SK-N-SH (cell line): ENCODE measurements around the gene NR0B2. TPM values are rescaled to one million over a fixed set of nuclear protein-coding genes. Genes with fewer than 3 reads are reported as not detected.

Experiments used
- CTCF ChIA-PET: fragments of 300-600, 350-600 bp; formaldehyde crosslinking; extraction: SDS; loops from one replicate; lab custom pipeline; 2021; lab: Yijun Ruan, JAX
- POLR2A ChIA-PET: fragments of 350-600 bp; sonication (Branson Sonifier 250); formaldehyde crosslinking; extraction: SDS; loops from one replicate; lab custom pipeline; 2020; ENCODE audit warnings: antibody characterized with exemption, inconsistent platforms; lab: Yijun Ruan, JAX
- DNase-seq: peaks from one replicate; pipeline ENCODE4 v3.0.0; 2012
- H2AFZ ChIP-seq: fragments of 200-600 bp; sonication (generic); 2 replicates; pipeline ENCODE4 v1.8.1; 2016; ENCODE audit warnings: antibody characterized with exemption, mild to moderate bottlenecking, low read depth
- H3F3A ChIP-seq: fragments of 200-600 bp; sonication (generic); replicated peaks from 2 replicates; pipeline ENCODE3; 2016; ENCODE audit warnings: antibody characterized with exemption, mild to moderate bottlenecking; ENCODE audit not compliant: insufficient read depth
- H3K27ac ChIP-seq, 2 experiments: fragments of 200-500 bp in 1 of 2; fragments of 200-600 bp in 1 of 2; sonication (Bioruptor generic) in 1 of 2; sonication (generic), shearing (Covaris generic) in 1 of 2; 2 replicates each; pipeline versions ENCODE4 v1.5.1 to v1.6.1; 2014 to 2016; ENCODE audit warnings: low read depth in 2 of 2, inconsistent platforms in 1 of 2, low read length in 1 of 2, mild to moderate bottlenecking in 1 of 2, mixed read lengths in 1 of 2
- H3K27me3 ChIP-seq: fragments of 200-600 bp; sonication (generic), shearing (Covaris generic); 2 replicates; pipeline ENCODE4 v1.6.1; 2016; ENCODE audit warnings: mixed run types; ENCODE audit not compliant: insufficient read depth
- H3K36me3 ChIP-seq, 2 experiments: fragments of 200-500 bp in 1 of 2; fragments of 200-600 bp in 1 of 2; sonication (Bioruptor generic) in 1 of 2; sonication (generic) in 1 of 2; replicated peaks in 1 of 2; 2 replicates each; pipeline versions ENCODE3 to v1.5.1; 2014 to 2016; ENCODE audit warnings: low read length in 1 of 2, mild to moderate bottlenecking in 1 of 2; ENCODE audit not compliant: insufficient read depth in 2 of 2, control insufficient read depth in 1 of 2
- H3K4me1 ChIP-seq, 2 experiments: fragments of 200-500 bp in 1 of 2; fragments of 200-600 bp in 1 of 2; sonication (Bioruptor generic) in 1 of 2; sonication (generic), shearing (Covaris generic) in 1 of 2; 2 replicates each; pipeline versions ENCODE4 v1.5.1 to v1.6.1; 2014 to 2016; ENCODE audit warnings: low read depth in 1 of 2, low read length in 1 of 2, mixed run types in 1 of 2; ENCODE audit not compliant: insufficient read depth in 2 of 2, control insufficient read depth in 1 of 2
- H3K4me2 ChIP-seq: fragments of 200-600 bp; sonication (generic), shearing (Covaris generic); 2 replicates; pipeline ENCODE4 v1.6.1; 2017; ENCODE audit warnings: mixed run types
- H3K4me3 ChIP-seq, 2 experiments: fragments of 200-500 bp in 1 of 2; fragments of 200-600 bp in 1 of 2; sonication (Bioruptor generic) in 1 of 2; sonication (generic), shearing (Covaris generic) in 1 of 2; 2 replicates each; pipeline versions ENCODE4 v1.5.1 to v1.8.1; 2014 to 2016; ENCODE audit warnings: low read depth in 2 of 2, inconsistent platforms in 1 of 2, low read length in 1 of 2, mild to moderate bottlenecking in 1 of 2, mixed read lengths in 1 of 2, moderate library complexity in 1 of 2
- H3K79me2 ChIP-seq: fragments of 200-600 bp; sonication (generic); 2 replicates; pipeline ENCODE4 v1.8.1; 2017; ENCODE audit warnings: mild to moderate bottlenecking; ENCODE audit not compliant: insufficient read depth
- H3K9ac ChIP-seq: fragments of 200-600 bp; sonication (generic); 2 replicates; pipeline ENCODE4 v1.6.1; 2017; ENCODE audit warnings: mixed run types
- H3K9me2 ChIP-seq: fragments of 200-600 bp; sonication (generic); 2 replicates; pipeline ENCODE4 v1.6.1; 2017; ENCODE audit warnings: mixed run types
- H3K9me3 ChIP-seq: fragments of 200-600 bp; sonication (generic); 2 replicates; pipeline ENCODE4 v1.6.1; 2017; ENCODE audit warnings: mixed run types, mild to moderate bottlenecking, moderate library complexity
- H4K20me1 ChIP-seq: fragments of 200-600 bp; sonication (generic); 2 replicates; pipeline ENCODE4 v1.6.1; 2017; ENCODE audit warnings: mild to moderate bottlenecking, mixed run types; ENCODE audit not compliant: insufficient read depth
- CHD2 ChIP-seq: fragments of 150-350 bp; IDR thresholded peaks from 2 replicates; pipeline ENCODE4 v1.6.1; 2018; ENCODE audit warnings: low read length; ENCODE audit not compliant: partially characterized antibody
- ELF1 ChIP-seq: IDR thresholded peaks from 2 replicates; pipeline ENCODE4 v1.4.0; 2012
- EP300 ChIP-seq, 2 experiments: IDR thresholded peaks; 2 replicates each; pipeline versions ENCODE4 v1.4.0 to v1.6.1; 2012; ENCODE audit warnings: borderline replicate concordance in 1 of 2, low read depth in 1 of 2, low read length in 1 of 2
- FOSL2 ChIP-seq: IDR thresholded peaks from 2 replicates; pipeline ENCODE4 v1.4.0; 2012; ENCODE audit warnings: low read depth, mild to moderate bottlenecking, moderate library complexity, borderline replicate concordance
- GABPA ChIP-seq: IDR thresholded peaks from 2 replicates; pipeline ENCODE4 v1.4.0; 2012; ENCODE audit warnings: low read depth, mild to moderate bottlenecking
- MXI1 ChIP-seq: IDR thresholded peaks from 2 replicates; pipeline ENCODE4 v1.6.1; 2012; ENCODE audit warnings: mild to moderate bottlenecking, low read depth, low read length, improper control_type of control experiment
- NFIC ChIP-seq: IDR thresholded peaks from 2 replicates; pipeline ENCODE4 v1.4.0; 2012; ENCODE audit warnings: borderline replicate concordance
- NRF1 ChIP-seq: IDR thresholded peaks from 2 replicates; pipeline ENCODE4 v1.6.1; 2012; ENCODE audit warnings: low read depth, mild to moderate bottlenecking, low read length
- RAD21 ChIP-seq: IDR thresholded peaks from 2 replicates; pipeline ENCODE4 v1.6.1; 2012; ENCODE audit warnings: mild to moderate bottlenecking, low read length
- RCOR1 ChIP-seq: fragments of 150-350 bp; IDR thresholded peaks from 2 replicates; pipeline ENCODE4 v1.6.1; 2017; ENCODE audit warnings: antibody characterized with exemption, low read length
- TEAD4 ChIP-seq: IDR thresholded peaks from 2 replicates; pipeline ENCODE4 v1.4.0; 2012; ENCODE audit warnings: mild to moderate bottlenecking, borderline replicate concordance; ENCODE audit not compliant: insufficient read depth
- USF2 ChIP-seq: fragments of 150-350 bp; IDR thresholded peaks from 2 replicates; pipeline ENCODE4 v1.6.1; 2017; ENCODE audit warnings: antibody characterized with exemption, low read length, low read depth, borderline replicate concordance
- WGBS: methylation state at CpG from one replicate; pipeline ENCODE4 v1.1.6; 2017; ENCODE audit warnings: low lambda C conversion rate; 5-methylcytosine and 5-hydroxymethylcytosine counted together
- polyA plus RNA-seq, 3 experiments: library from polyadenylated mRNA; depleted of rRNA; stranded (reverse); fragments of >200 nt; gene quantifications; 2 replicates each; pipeline ENCODE4 v1.2.3, GENCODE V29; 2012
- TF ChIP-seq, protein P1 (sequence below): IDR thresholded peaks from 2 replicates; pipeline ENCODE4 v1.4.0; 2012; ENCODE audit warnings: low read depth, borderline replicate concordance
- TF ChIP-seq, protein P2 (sequence below): IDR thresholded peaks from 2 replicates; pipeline ENCODE4; 2012

The NR0B2 gene
- polyA plus RNA-seq, 1 of the 3 experiments (the other 2 are of a cell fraction): not detected

GRCh38 chr1:26959722-26960624 lies 46.2 kb upstream of the NR0B2 start, which contains the start of gene KDF1:
Gene KDF1 (minus strand): TSS chr1:26960468. CDS start chr1:26952380, 8,088 bp downstream.
- Histone ChIP-seq H2AFZ (no peak within 1 kb of the TSS), H3K4me3 (peak within 1 kb of the TSS in 1 of 2 experiments; percentile 23; a peak in 1 of 4 replicates), H3F3A (peaks cover 13% of the 10 kb centered on the region), H4K20me1 (no peaks in the 10 kb centered on the region), H3K79me2 (no peaks in the 10 kb centered on the region), H3K4me1 (peaks cover 3 to 7% of the 10 kb centered on the region in 2 experiments; a peak in 1 of 4 replicates), H3K4me2 (peak within 1 kb of the TSS; percentile 33), H3K27ac (no peak within 1 kb of the TSS), H3K36me3 (no peaks in the 10 kb centered on the region), H3K9ac (no peak within 1 kb of the TSS), H3K27me3 (peaks cover 34% of the 10 kb centered on the region), H3K9me3 (no peaks in the 10 kb centered on the region), H3K9me2 (no peaks in the 10 kb centered on the region)
- DNase-seq: peak; percentile 64
- 17% methylated on average over 3 of the region's 86 CpGs for WGBS
- CTCF ChIA-PET: interaction anchor here (0.9 to 1.2 kb wide), 2 partner anchors 13 to 26 kb away, joined by 3 read pairs; no protein-coding TSS in a partner anchor
- TF ChIP-seq NFIC: no peak
- TF ChIP-seq TEAD4: no peak
- TF ChIP-seq, protein P1, sequence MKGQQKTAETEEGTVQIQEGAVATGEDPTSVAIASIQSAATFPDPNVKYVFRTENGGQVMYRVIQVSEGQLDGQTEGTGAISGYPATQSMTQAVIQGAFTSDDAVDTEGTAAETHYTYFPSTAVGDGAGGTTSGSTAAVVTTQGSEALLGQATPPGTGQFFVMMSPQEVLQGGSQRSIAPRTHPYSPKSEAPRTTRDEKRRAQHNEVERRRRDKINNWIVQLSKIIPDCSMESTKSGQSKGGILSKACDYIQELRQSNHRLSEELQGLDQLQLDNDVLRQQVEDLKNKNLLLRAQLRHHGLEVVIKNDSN: no peak
- TF ChIP-seq GABPA: no peak
- TF ChIP-seq ELF1: no peak
- TF ChIP-seq CHD2: no peak
- no peak for TF ChIP-seq MXI1
- no peak for TF ChIP-seq USF2
- TF ChIP-seq FOSL2: no peak
- TF ChIP-seq NRF1: no peak
- TF ChIP-seq RAD21: no peak
- TF ChIP-seq, protein P2, sequence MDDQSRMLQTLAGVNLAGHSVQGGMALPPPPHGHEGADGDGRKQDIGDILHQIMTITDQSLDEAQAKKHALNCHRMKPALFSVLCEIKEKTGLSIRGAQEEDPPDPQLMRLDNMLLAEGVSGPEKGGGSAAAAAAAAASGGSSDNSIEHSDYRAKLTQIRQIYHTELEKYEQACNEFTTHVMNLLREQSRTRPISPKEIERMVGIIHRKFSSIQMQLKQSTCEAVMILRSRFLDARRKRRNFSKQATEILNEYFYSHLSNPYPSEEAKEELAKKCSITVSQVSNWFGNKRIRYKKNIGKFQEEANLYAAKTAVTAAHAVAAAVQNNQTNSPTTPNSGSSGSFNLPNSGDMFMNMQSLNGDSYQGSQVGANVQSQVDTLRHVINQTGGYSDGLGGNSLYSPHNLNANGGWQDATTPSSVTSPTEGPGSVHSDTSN: no peak
- no peak for TF ChIP-seq RCOR1
- POLR2A ChIA-PET: no interaction called here

- no peak overlapping the region for H3K4me3 ChIP-seq
- H2AFZ ChIP-seq: no peak overlapping the region
- H3K9me2 ChIP-seq: no peaks in the 10 kb centered on the region
- peaks cover 3 to 7% of the 10 kb centered on the region in 2 experiments; a peak in 1 of 4 replicates for H3K4me1 ChIP-seq
- H3K79me2 ChIP-seq: no peaks in the 10 kb centered on the region
- H3K27me3 ChIP-seq: peaks cover 34% of the 10 kb centered on the region
- H4K20me1 ChIP-seq: no peaks in the 10 kb centered on the region
- CTCF ChIA-PET: interaction anchor here (1.0 to 1.7 kb wide), 2 partner anchors 7 to 38 kb away, joined by 3 to 6 read pairs; no protein-coding TSS in a partner anchor
- H3K9ac ChIP-seq: no peak overlapping the region
- 43% methylated on average over 13 of the region's 13 CpGs for WGBS
- no peaks in the 10 kb centered on the region for H3K9me3 ChIP-seq
- 0 out of 2 replicates have a peak overlapping the region, but pooled peaks have one; percentile 33 for H3K4me2 ChIP-seq
- no peak for TF ChIP-seq EP300 (IDR thresholded peaks at IDR 0.05; ENCODE audit: borderline replicate concordance in 1 of 2, low read depth in 1 of 2, low read length in 1 of 2)
- H3K36me3 ChIP-seq: no peaks in the 10 kb centered on the region
- no peak for DNase-seq
- no peak overlapping the region for H3K27ac ChIP-seq
- H3F3A ChIP-seq: peaks cover 13% of the 10 kb centered on the region
- POLR2A ChIA-PET: no interaction called here
Observed at GRCh38 chr1:26959270-26959669, 45.5 kb upstream of the NR0B2 start.
